ENCODE measurements around the gene GLRX.

DNA sequence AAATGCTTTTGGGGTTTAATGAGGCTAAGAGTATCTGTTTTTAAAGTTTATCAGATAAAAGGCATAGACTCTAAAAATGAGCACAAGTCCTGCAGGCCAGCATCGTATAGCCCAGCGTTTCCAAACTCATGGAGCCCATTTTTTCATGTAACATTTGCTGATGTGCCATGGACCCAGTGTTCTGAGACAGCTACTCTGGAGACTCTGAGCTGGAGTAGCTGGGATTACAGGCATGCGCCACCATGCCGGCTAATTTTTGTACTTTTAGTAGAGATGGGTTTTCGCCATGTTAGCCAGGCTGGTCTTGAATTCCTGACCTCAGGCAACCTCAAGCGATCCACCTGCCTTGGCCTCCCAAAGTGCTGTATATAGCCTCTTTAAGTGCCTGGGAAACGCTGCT is 15.8 kb downstream of the GLRX start:
- TF ChIP-seq, protein P1, sequence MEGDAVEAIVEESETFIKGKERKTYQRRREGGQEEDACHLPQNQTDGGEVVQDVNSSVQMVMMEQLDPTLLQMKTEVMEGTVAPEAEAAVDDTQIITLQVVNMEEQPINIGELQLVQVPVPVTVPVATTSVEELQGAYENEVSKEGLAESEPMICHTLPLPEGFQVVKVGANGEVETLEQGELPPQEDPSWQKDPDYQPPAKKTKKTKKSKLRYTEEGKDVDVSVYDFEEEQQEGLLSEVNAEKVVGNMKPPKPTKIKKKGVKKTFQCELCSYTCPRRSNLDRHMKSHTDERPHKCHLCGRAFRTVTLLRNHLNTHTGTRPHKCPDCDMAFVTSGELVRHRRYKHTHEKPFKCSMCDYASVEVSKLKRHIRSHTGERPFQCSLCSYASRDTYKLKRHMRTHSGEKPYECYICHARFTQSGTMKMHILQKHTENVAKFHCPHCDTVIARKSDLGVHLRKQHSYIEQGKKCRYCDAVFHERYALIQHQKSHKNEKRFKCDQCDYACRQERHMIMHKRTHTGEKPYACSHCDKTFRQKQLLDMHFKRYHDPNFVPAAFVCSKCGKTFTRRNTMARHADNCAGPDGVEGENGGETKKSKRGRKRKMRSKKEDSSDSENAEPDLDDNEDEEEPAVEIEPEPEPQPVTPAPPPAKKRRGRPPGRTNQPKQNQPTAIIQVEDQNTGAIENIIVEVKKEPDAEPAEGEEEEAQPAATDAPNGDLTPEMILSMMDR (IDR thresholded peaks at IDR 0.05; ENCODE audit: insufficient read depth, low read length), result no peak
- no peak for TF ChIP-seq POLR2AphosphoS5 (IDR thresholded peaks at IDR 0.05; ENCODE audit: low read depth)
